ENCODE data around the gene NUMB.

The NUMB gene

GRCh38 chr14:73472185-73473114 is 14.1 kb upstream of the NUMB start:
- H3K4me1 Mint-ChIP-seq (ENCODE audit: low read depth): peaks cover 14% of the 10 kb centered on the region
- H3K27me3 Mint-ChIP-seq: no peaks in the 10 kb centered on the region
- no peaks in the 10 kb centered on the region for H3K36me3 Mint-ChIP-seq
- no peaks in the 10 kb centered on the region for H3K9me3 Mint-ChIP-seq (ENCODE audit: low read depth)
- H3K4me3 Mint-ChIP-seq: no peak overlapping the region
- H3K27ac Mint-ChIP-seq: no peak overlapping the region

GRCh38 chr14:73471582-73472184 is 13.3 kb upstream of the NUMB start:
- no peak overlapping the region for H3K27ac Mint-ChIP-seq
- no peaks in the 10 kb centered on the region for H3K36me3 Mint-ChIP-seq
- H3K4me3 Mint-ChIP-seq: no peak overlapping the region
- H3K27me3 Mint-ChIP-seq: no peaks in the 10 kb centered on the region
- H3K9me3 Mint-ChIP-seq (ENCODE audit: low read depth): no peaks in the 10 kb centered on the region
- H3K4me1 Mint-ChIP-seq (ENCODE audit: low read depth): peaks cover 22% of the 10 kb centered on the region

GRCh38 chr14:73468828-73469375 is 10.6 kb upstream of the NUMB start:
- H3K4me3 Mint-ChIP-seq: no peak overlapping the region
- peaks cover 43% of the 10 kb centered on the region for H3K4me1 Mint-ChIP-seq (ENCODE audit: low read depth)
- H3K27me3 Mint-ChIP-seq: no peaks in the 10 kb centered on the region
- no peaks in the 10 kb centered on the region for H3K9me3 Mint-ChIP-seq (ENCODE audit: low read depth)
- no peak overlapping the region for H3K27ac Mint-ChIP-seq
- H3K36me3 Mint-ChIP-seq: no peaks in the 10 kb centered on the region

- peaks cover 52% of the 10 kb centered on the region for H3K4me1 Mint-ChIP-seq (ENCODE audit: low read depth)
- no peaks in the 10 kb centered on the region for H3K27me3 Mint-ChIP-seq
- peak overlapping the region; percentile 86 for H3K27ac Mint-ChIP-seq
- no peaks in the 10 kb centered on the region for H3K36me3 Mint-ChIP-seq
- no peaks in the 10 kb centered on the region for H3K9me3 Mint-ChIP-seq (ENCODE audit: low read depth)
- H3K4me3 Mint-ChIP-seq: peak overlapping the region; percentile 74
These were observed 9.5 kb upstream of the NUMB start for GRCh38 chr14:73467800-73468199.

- Mint-ChIP-seq H3K9me3 (ENCODE audit: low read depth) (no peaks in the 10 kb centered on the region), H3K4me3 (peak overlapping the region; percentile 74), H3K27me3 (no peaks in the 10 kb centered on the region), H3K36me3 (no peaks in the 10 kb centered on the region), H3K27ac (peak overlapping the region; percentile 86), H3K4me1 (ENCODE audit: low read depth) (peaks cover 52% of the 10 kb centered on the region)
These were observed 9.0 kb upstream of the NUMB start for GRCh38 chr14:73467377-73467776.

GRCh38 chr14:73466861-73467260 is 8.5 kb upstream of the NUMB start:
- Mint-ChIP-seq H3K27ac (peak overlapping the region; percentile 86), H3K9me3 (ENCODE audit: low read depth) (no peaks in the 10 kb centered on the region), H3K36me3 (no peaks in the 10 kb centered on the region), H3K4me1 (ENCODE audit: low read depth) (peaks cover 52% of the 10 kb centered on the region), H3K4me3 (peak overlapping the region; percentile 74), H3K27me3 (no peaks in the 10 kb centered on the region)

GRCh38 chr14:73465823-73466532 is 7.6 kb upstream of the NUMB start:
- Mint-ChIP-seq H3K9me3 (ENCODE audit: low read depth) (no peaks in the 10 kb centered on the region), H3K27me3 (no peaks in the 10 kb centered on the region), H3K27ac (peak overlapping the region; percentile 50), H3K4me1 (ENCODE audit: low read depth) (peaks cover 52% of the 10 kb centered on the region), H3K4me3 (no peak overlapping the region), H3K36me3 (no peaks in the 10 kb centered on the region)

GRCh38 chr14:73463411-73463810 is 5.1 kb upstream of the NUMB start:
- Mint-ChIP-seq H3K27ac (peak overlapping the region; percentile 54), H3K4me1 (ENCODE audit: low read depth) (peaks cover 57% of the 10 kb centered on the region), H3K36me3 (no peaks in the 10 kb centered on the region), H3K27me3 (no peaks in the 10 kb centered on the region), H3K9me3 (ENCODE audit: low read depth) (no peaks in the 10 kb centered on the region), H3K4me3 (no peak overlapping the region)

GRCh38 chr14:73462815-73463214 is 4.5 kb upstream of the NUMB start:
- Mint-ChIP-seq H3K36me3 (no peaks in the 10 kb centered on the region), H3K4me1 (ENCODE audit: low read depth) (peaks cover 53% of the 10 kb centered on the region), H3K27ac (no peak overlapping the region), H3K4me3 (no peak overlapping the region), H3K9me3 (ENCODE audit: low read depth) (no peaks in the 10 kb centered on the region), H3K27me3 (no peaks in the 10 kb centered on the region)

GRCh38 chr14:73462048-73462715 is 3.8 kb upstream of the NUMB start:
- Mint-ChIP-seq H3K27ac (no peak overlapping the region), H3K9me3 (ENCODE audit: low read depth) (no peaks in the 10 kb centered on the region), H3K4me3 (no peak overlapping the region), H3K36me3 (no peaks in the 10 kb centered on the region), H3K4me1 (ENCODE audit: low read depth) (peaks cover 51% of the 10 kb centered on the region), H3K27me3 (no peaks in the 10 kb centered on the region)

GRCh38 chr14:73461478-73462047 is 3.2 kb upstream of the NUMB start:
- H3K36me3 Mint-ChIP-seq: no peaks in the 10 kb centered on the region
- no peaks in the 10 kb centered on the region for H3K9me3 Mint-ChIP-seq (ENCODE audit: low read depth)
- no peak overlapping the region for H3K4me3 Mint-ChIP-seq
- peaks cover 51% of the 10 kb centered on the region for H3K4me1 Mint-ChIP-seq (ENCODE audit: low read depth)
- H3K27ac Mint-ChIP-seq: no peak overlapping the region
- no peaks in the 10 kb centered on the region for H3K27me3 Mint-ChIP-seq

GRCh38 chr14:73460691-73461127 is 2.4 kb upstream of the NUMB start:
- Mint-ChIP-seq H3K4me3 (no peak overlapping the region), H3K9me3 (ENCODE audit: low read depth) (no peaks in the 10 kb centered on the region), H3K27me3 (no peaks in the 10 kb centered on the region), H3K27ac (no peak overlapping the region), H3K4me1 (ENCODE audit: low read depth) (peaks cover 48% of the 10 kb centered on the region), H3K36me3 (no peaks in the 10 kb centered on the region)

- Mint-ChIP-seq H3K27ac (no peak overlapping the region), H3K36me3 (no peaks in the 10 kb centered on the region), H3K27me3 (no peaks in the 10 kb centered on the region), H3K4me3 (peak overlapping the region; percentile 63), H3K4me1 (ENCODE audit: low read depth) (peaks cover 48% of the 10 kb centered on the region), H3K9me3 (ENCODE audit: low read depth) (no peaks in the 10 kb centered on the region)
These were observed 1.6 kb upstream of the NUMB start for GRCh38 chr14:73459959-73460358.

GRCh38 chr14:73457924-73458182 is 493 bp downstream of the NUMB start:
- Mint-ChIP-seq H3K4me3 (peak overlapping the region; percentile 99), H3K27me3 (no peaks in the 10 kb centered on the region), H3K4me1 (ENCODE audit: low read depth) (peaks cover 39% of the 10 kb centered on the region), H3K27ac (peak overlapping the region; percentile 64), H3K36me3 (no peaks in the 10 kb centered on the region), H3K9me3 (ENCODE audit: low read depth) (no peaks in the 10 kb centered on the region)

Data from activated naive CD8-positive, alpha-beta T cell (primary cell).